RWPE2 (cell line): ENCODE measurements around the gene PRKCI.
"Not testable (repeated sequence)": the region's sequence is repeated elsewhere in the genome, so short reads cannot be mapped to it uniquely, and the experiment has no call there.

Experiments
- ATAC-seq: fragments of 200-7000 bp; cut with Tn5 transposase; 3 replicates; pipeline ENCODE4 v1.9.1; 2021; ENCODE audit warnings: low read depth
- DNase-seq: peaks from one replicate; pipeline ENCODE4 v3.0.0-alpha.2; 2020; ENCODE audit warnings: low spot score
- H3K27ac ChIP-seq: fragments of 450-650 bp; 2 replicates; pipeline ENCODE4 v1.5.1; 2017; ENCODE audit warnings: mild to moderate bottlenecking; ENCODE audit not compliant: poor library complexity, severe bottlenecking
- H3K27me3 ChIP-seq: fragments of 250-450 bp; sonication (Bioruptor Pico); 2 replicates; pipeline ENCODE4 v1.5.1; 2021; ENCODE audit warnings: mild to moderate bottlenecking, moderate library complexity; ENCODE audit not compliant: insufficient read depth, poor library complexity, severe bottlenecking
- H3K36me3 ChIP-seq: fragments of 250-450 bp; sonication (Bioruptor Pico); 2 replicates; pipeline ENCODE4 v1.5.1; 2020; ENCODE audit warnings: low read depth, mild to moderate bottlenecking, moderate library complexity
- H3K4me1 ChIP-seq: fragments of 250-450 bp; sonication (Bioruptor Pico); 2 replicates; pipeline ENCODE4 v1.5.1; 2021; ENCODE audit warnings: mild to moderate bottlenecking, moderate library complexity; ENCODE audit not compliant: insufficient read depth, poor library complexity, severe bottlenecking
- H3K4me3 ChIP-seq: fragments of 250-450 bp; sonication (Bioruptor Pico); 2 replicates; pipeline ENCODE4 v1.5.1; 2021; ENCODE audit warnings: mild to moderate bottlenecking, moderate library complexity; ENCODE audit not compliant: severe bottlenecking
- H3K9me3 ChIP-seq: fragments of 250-450 bp; sonication (Bioruptor Pico); 2 replicates; pipeline ENCODE4 v1.5.1; 2021; ENCODE audit warnings: mild to moderate bottlenecking, moderate library complexity; ENCODE audit not compliant: severe bottlenecking
- CTCF ChIP-seq: fragments of 450-650 bp; IDR thresholded peaks from one replicate; pipeline ENCODE4 v1.5.1; 2017; ENCODE audit warnings: mild to moderate bottlenecking, moderate library complexity; ENCODE audit not compliant: poor library complexity, severe bottlenecking

The PRKCI gene

GRCh38 chr3:170270282-170270881 is 48.2 kb downstream of the PRKCI start:
- H3K36me3 ChIP-seq: peaks cover 76% of the 10 kb centered on the region
- H3K4me3 ChIP-seq: no peak overlapping the region
- no peak for TF ChIP-seq CTCF
- no peaks in the 10 kb centered on the region for H3K27me3 ChIP-seq
- ATAC-seq (no peak), DNase-seq (no peak)
- H3K9me3 ChIP-seq: no peaks in the 10 kb centered on the region
- no peaks in the 10 kb centered on the region for H3K4me1 ChIP-seq
- no peak overlapping the region for H3K27ac ChIP-seq

GRCh38 chr3:170274641-170275040 is 52.4 kb downstream of the PRKCI start:
- TF ChIP-seq CTCF: no peak
- DNase-seq: no peak
- H3K4me1 ChIP-seq: no peaks in the 10 kb centered on the region
- H3K9me3 ChIP-seq: no peaks in the 10 kb centered on the region
- no peaks in the 10 kb centered on the region for H3K27me3 ChIP-seq
- H3K27ac ChIP-seq: no peak overlapping the region
- ATAC-seq: no peak
- H3K36me3 ChIP-seq: peaks cover 77% of the 10 kb centered on the region
- no peak overlapping the region for H3K4me3 ChIP-seq

GRCh38 chr3:170275832-170276231 is 53.6 kb downstream of the PRKCI start:
- no peak for ATAC-seq
- no peaks in the 10 kb centered on the region for H3K9me3 ChIP-seq
- no peaks in the 10 kb centered on the region for H3K4me1 ChIP-seq
- peaks cover 79% of the 10 kb centered on the region for H3K36me3 ChIP-seq
- DNase-seq: no peak
- no peaks in the 10 kb centered on the region for H3K27me3 ChIP-seq
- H3K4me3 ChIP-seq: no peak overlapping the region
- no peak for TF ChIP-seq CTCF
- H3K27ac ChIP-seq: no peak overlapping the region

GRCh38 chr3:170277311-170277710 is 55.1 kb downstream of the PRKCI start:
- not testable (repeated sequence) for H3K27ac ChIP-seq, H3K9me3 ChIP-seq, DNase-seq, H3K4me1 ChIP-seq, H3K27me3 ChIP-seq, H3K4me3 ChIP-seq, ATAC-seq
- H3K36me3 ChIP-seq: peaks cover 79% of the 10 kb centered on the region

- TF ChIP-seq CTCF: no peak
- Histone ChIP-seq H3K4me1 (no peaks in the 10 kb centered on the region), H3K9me3 (no peaks in the 10 kb centered on the region), H3K27ac (no peak overlapping the region), H3K36me3 (peaks cover 76% of the 10 kb centered on the region), H3K4me3 (no peak overlapping the region), H3K27me3 (no peaks in the 10 kb centered on the region)
- DNase-seq: no peak
- no peak for ATAC-seq
Measured at GRCh38 chr3:170277833-170278580, 55.8 kb downstream of the PRKCI start.
